ENCODE data around the gene FOXF1.

GRCh38 chr16:86505185-86505898 is 5.0 kb upstream of the FOXF1 start:
- TF ChIP-seq CTCF (IDR thresholded peaks at IDR 0.05): no peak
- TF ChIP-seq POLR2AphosphoS5 (IDR thresholded peaks at IDR 0.05): no peak
- no peak for TF ChIP-seq POLR2A (IDR thresholded peaks at IDR 0.05)
- no peak for TF ChIP-seq EP300 (IDR thresholded peaks at IDR 0.05)
